ENCODE measurements around the gene ARHGEF12. TPM values are rescaled to one million over a fixed set of nuclear protein-coding genes. Genes with fewer than 3 reads are reported as not detected.

Gene ARHGEF12
- total RNA-seq, 1 experiment from 2014 or later, result 41.0 TPM

GRCh38 chr11:120339394-120339890, 3.2 kb downstream of the ARHGEF12 start:
- no peaks in the 10 kb centered on the region for H3K9me2 ChIP-seq (replicated peaks; ENCODE audit: low read length)
- no peaks in the 10 kb centered on the region for H3K9me3 ChIP-seq (ENCODE audit: low read length)
- POLR2A ChIA-PET (ENCODE audit: unreplicated experiment), result no interaction called here
- ATAC-seq (no peak), DNase-seq (peak; percentile 44)
- H3F3A ChIP-seq (ENCODE audit: low read length, unreplicated experiment), result peaks cover 3% of the 10 kb centered on the region
- peaks cover 55% of the 10 kb centered on the region for H3K4me1 ChIP-seq (ENCODE audit: insufficient read depth, low read length)
- H3K27ac ChIP-seq (ENCODE audit: low read length), result no peak overlapping the region
- peak overlapping the region; percentile 18 for H3K9ac ChIP-seq (ENCODE audit: low read length)
- H2AFZ ChIP-seq (ENCODE audit: low read length), result no peak overlapping the region
- no TSS peak for BruUV-seq (replicated peaks)
- H3K27me3 ChIP-seq (ENCODE audit: low read length), result no peaks in the 10 kb centered on the region
- H3K36me3 ChIP-seq (ENCODE audit: low read depth, low read length), result no peaks in the 10 kb centered on the region
- CTCF ChIA-PET, result interaction anchor here (0.9 kb wide), 2 partner anchors 39 to 61 kb away, joined by 3 to 4 read pairs; no protein-coding TSS in a partner anchor
- H4K20me1 ChIP-seq (ENCODE audit: low read length), result peaks cover 64% of the 10 kb centered on the region
- H3K4me3 ChIP-seq (ENCODE audit: low read length), result peak overlapping the region; percentile 85
- intact Hi-C loops (cut with micrococcal nuclease), result loop anchor here (5.0 kb wide), 2 partner anchors 43 to 143 kb away; no protein-coding TSS in a partner anchor
- H3K79me2 ChIP-seq (ENCODE audit: low read length), result peaks cover 78% of the 10 kb centered on the region
- TF ChIP-seq EZH2 (IDR thresholded peaks at IDR 0.05; ENCODE audit: low read length, unreplicated experiment) (no peak), EZH2phosphoT487 (IDR thresholded peaks at IDR 0.05; ENCODE audit: borderline replicate concordance, low read length) (no peak), CTCF (conservative IDR thresholded peaks at IDR 0.05; ENCODE audit: low read depth, low read length) (no peak)
- H3K4me2 ChIP-seq (ENCODE audit: low read length), result peak overlapping the region; percentile 87

- BruUV-seq (replicated peaks), result no TSS peak
- POLR2A ChIA-PET (ENCODE audit: unreplicated experiment), result interaction anchor here (0.6 to 0.9 kb wide), 2 partner anchors 27 to 65 kb away, joined by 5 to 9 read pairs; no protein-coding TSS in a partner anchor
- DNase-seq, result peak; percentile 74
These were observed 4.3 kb downstream of the ARHGEF12 start for GRCh38 chr11:120340529-120340928.

More at GRCh38 chr11:120340529-120340928, 4.3 kb downstream of the ARHGEF12 start:
- peak; percentile 9 for ATAC-seq
- H3K9ac ChIP-seq (ENCODE audit: low read length), result no peak overlapping the region
- no peaks in the 10 kb centered on the region for H3K9me2 ChIP-seq (replicated peaks; ENCODE audit: low read length)
- peaks cover 56% of the 10 kb centered on the region for H3K4me1 ChIP-seq (ENCODE audit: insufficient read depth, low read length)
- H3K27ac ChIP-seq (ENCODE audit: low read length), result peak overlapping the region; percentile 1; the same call in 1 of the 2 replicates
- H2AFZ ChIP-seq (ENCODE audit: low read length), result no peak overlapping the region
- H3K79me2 ChIP-seq (ENCODE audit: low read length), result peaks cover 87% of the 10 kb centered on the region
- peak overlapping the region; percentile 85 for H3K4me3 ChIP-seq (ENCODE audit: low read length)
- no peaks in the 10 kb centered on the region for H3K9me3 ChIP-seq (ENCODE audit: low read length)
- CTCF ChIA-PET, result interaction anchor here (0.5 to 0.6 kb wide), 2 partner anchors 38 to 60 kb away, joined by 4 to 5 read pairs; no protein-coding TSS in a partner anchor
- H3F3A ChIP-seq (ENCODE audit: low read length, unreplicated experiment), result no peaks in the 10 kb centered on the region
- TF ChIP-seq CTCF (conservative IDR thresholded peaks at IDR 0.05; ENCODE audit: low read depth, low read length), result no peak
- no peak for TF ChIP-seq EZH2 (IDR thresholded peaks at IDR 0.05; ENCODE audit: low read length, unreplicated experiment)
- TF ChIP-seq EZH2phosphoT487 (IDR thresholded peaks at IDR 0.05; ENCODE audit: borderline replicate concordance, low read length), result no peak
- peaks cover 73% of the 10 kb centered on the region for H4K20me1 ChIP-seq (ENCODE audit: low read length)
- H3K36me3 ChIP-seq (ENCODE audit: low read depth, low read length), result no peaks in the 10 kb centered on the region
- H3K27me3 ChIP-seq (ENCODE audit: low read length), result no peaks in the 10 kb centered on the region
- peak overlapping the region; percentile 87 for H3K4me2 ChIP-seq (ENCODE audit: low read length)
- intact Hi-C loops (cut with micrococcal nuclease), result loop anchor here (1.0 kb wide), 2 partner anchors 60 to 92 kb away; no protein-coding TSS in a partner anchor
